H9 (cell line): ENCODE measurements around the gene FOXD2. TPM values are rescaled to one million over a fixed set of nuclear protein-coding genes. Genes with fewer than 3 reads are reported as not detected.

Experiments
- DNase-seq: peaks from one replicate; pipeline ENCODE4 v3.0.0-alpha.2; 2017
- H2AFZ ChIP-seq: one replicate; pipeline ENCODE4 v1.6.1; 2013; ENCODE audit warnings: mild to moderate bottlenecking, low read length, control low read depth, moderate library complexity
- H2AK5ac ChIP-seq: 2 replicates; pipeline ENCODE4 v1.6.1; 2013; ENCODE audit warnings: low read length, control low read depth, mixed read lengths; ENCODE audit not compliant: insufficient read length
- H2BK120ac ChIP-seq: one replicate; pipeline ENCODE4 v1.6.1; 2013; ENCODE audit warnings: low read depth, mild to moderate bottlenecking, low read length, control low read depth, inconsistent platforms; ENCODE audit not compliant: poor library complexity, severe bottlenecking
- H2BK12ac ChIP-seq: 2 replicates; pipeline ENCODE4 v1.6.1; 2013; ENCODE audit warnings: low read length, control low read depth, mixed read lengths, low read depth; ENCODE audit not compliant: insufficient read length
- H2BK15ac ChIP-seq: 2 replicates; pipeline ENCODE4 v1.6.1; 2013; ENCODE audit warnings: low read depth, low read length, control low read depth
- H2BK20ac ChIP-seq: one replicate; pipeline ENCODE4 v1.6.1; 2013; ENCODE audit warnings: low read depth, mild to moderate bottlenecking, low read length, control low read depth, inconsistent platforms; ENCODE audit not compliant: poor library complexity, severe bottlenecking
- H2BK5ac ChIP-seq: 2 replicates; pipeline ENCODE4 v1.6.1; 2013; ENCODE audit warnings: low read length, control low read depth, mixed read lengths; ENCODE audit not compliant: insufficient read length
- H3K14ac ChIP-seq: 2 replicates; pipeline ENCODE4 v1.6.1; 2013; ENCODE audit warnings: low read length, control low read depth; ENCODE audit not compliant: insufficient read depth
- H3K18ac ChIP-seq: 2 replicates; pipeline ENCODE4 v1.6.1; 2013; ENCODE audit warnings: low read depth, mild to moderate bottlenecking, mixed read lengths, low read length, control low read depth; ENCODE audit not compliant: insufficient read length
- H3K23ac ChIP-seq: 2 replicates; pipeline ENCODE4 v1.6.1; 2013; ENCODE audit warnings: low read length, control low read depth, mixed read lengths, low read depth; ENCODE audit not compliant: insufficient read length
- H3K23me2 ChIP-seq: 2 replicates; pipeline ENCODE4 v1.6.1; 2013; ENCODE audit warnings: low read depth, mild to moderate bottlenecking, mixed read lengths, low read length, control low read depth; ENCODE audit not compliant: insufficient read length, poor library complexity, severe bottlenecking
- H3K27ac ChIP-seq: 2 replicates; pipeline ENCODE4 v1.5.1; 2013; ENCODE audit warnings: low read length, control low read depth, mixed read lengths, low read depth; ENCODE audit not compliant: insufficient read length
- H3K27me3 ChIP-seq: 2 replicates; pipeline ENCODE4 v1.6.1; 2013; ENCODE audit warnings: low read length, control low read depth, inconsistent platforms; ENCODE audit not compliant: insufficient read depth
- H3K4ac ChIP-seq: 2 replicates; pipeline ENCODE4 v1.6.1; 2013; ENCODE audit warnings: low read depth, mild to moderate bottlenecking, control low read depth, inconsistent platforms, low read length, moderate library complexity
- H3K4me1 ChIP-seq: 2 replicates; pipeline ENCODE4 v1.6.1; 2013; ENCODE audit warnings: low read length, control low read depth, inconsistent platforms; ENCODE audit not compliant: insufficient read depth
- H3K4me2 ChIP-seq: 2 replicates; pipeline ENCODE4 v1.6.1; 2013; ENCODE audit warnings: low read length, control low read depth, mixed read lengths; ENCODE audit not compliant: insufficient read length, insufficient read depth
- H3K56ac ChIP-seq: 2 replicates; pipeline ENCODE4 v1.6.1; 2013; ENCODE audit warnings: low read depth, mild to moderate bottlenecking, mixed read lengths, low read length, control low read depth; ENCODE audit not compliant: insufficient read length
- H3K79me1 ChIP-seq: 2 replicates; pipeline ENCODE4 v1.6.1; 2013; ENCODE audit warnings: low read depth, mild to moderate bottlenecking, moderate library complexity, low read length, control low read depth, inconsistent platforms; ENCODE audit not compliant: insufficient read depth, poor library complexity, severe bottlenecking
- H3K79me2 ChIP-seq: 2 replicates; pipeline ENCODE4 v1.6.1; 2013; ENCODE audit warnings: low read length, control low read depth, inconsistent platforms; ENCODE audit not compliant: insufficient read depth
- H3K9ac ChIP-seq: 2 replicates; pipeline ENCODE4 v1.6.1; 2013; ENCODE audit warnings: low read length, control low read depth, mixed read lengths; ENCODE audit not compliant: insufficient read length; ENCODE audit errors: extremely low read depth
- H3K9me3 ChIP-seq: one replicate; pipeline ENCODE4 v1.6.1; 2013; ENCODE audit warnings: low read depth, low read length, inconsistent platforms; ENCODE audit not compliant: control insufficient read depth
- H3T11ph ChIP-seq: one replicate; pipeline ENCODE4 v1.6.1; 2013; ENCODE audit warnings: mild to moderate bottlenecking, low read length, control low read depth, inconsistent platforms
- H4K20me1 ChIP-seq: one replicate; pipeline ENCODE4 v1.6.1; 2013; ENCODE audit not compliant: control insufficient read depth, insufficient read length, insufficient read depth
- H4K5ac ChIP-seq: 2 replicates; pipeline ENCODE4 v1.6.1; 2013; ENCODE audit warnings: low read depth, mild to moderate bottlenecking, mixed read lengths, low read length, control low read depth; ENCODE audit not compliant: insufficient read length
- H4K8ac ChIP-seq: replicated peaks from 2 replicates; pipeline ENCODE4 v1.6.1; 2013; ENCODE audit warnings: low read length, control low read depth, mixed read lengths, low read depth; ENCODE audit not compliant: insufficient read length
- H4K91ac ChIP-seq: 2 replicates; pipeline ENCODE4 v1.6.1; 2013; ENCODE audit warnings: low read depth, mild to moderate bottlenecking, moderate library complexity, mixed read lengths, low read length, control low read depth; ENCODE audit not compliant: insufficient read length
- H3K27ac Mint-ChIP-seq, 3 experiments: 2 replicates in 2 of 3; 3 replicates in 1 of 3; pipeline ENCODE4 v1.8.0; 2020 to 2021; ENCODE audit warnings: mixed read lengths in 3 of 3, mild to moderate bottlenecking in 1 of 3, moderate library complexity in 1 of 3
- H3K27me3 Mint-ChIP-seq: 2 replicates; pipeline ENCODE4 v1.8.0; 2021; ENCODE audit warnings: low read depth, mild to moderate bottlenecking, moderate library complexity, mixed read lengths
- H3K36me3 Mint-ChIP-seq, 3 experiments: 2 replicates in 2 of 3; 3 replicates in 1 of 3; pipeline ENCODE4 v1.8.0; 2020 to 2021; ENCODE audit warnings: low read depth in 3 of 3, mixed read lengths in 3 of 3; ENCODE audit not compliant: insufficient read depth in 1 of 3
- H3K4me1 Mint-ChIP-seq, 2 experiments: 2 replicates each; pipeline ENCODE4 v1.8.0; 2020; ENCODE audit warnings: mixed read lengths in 2 of 2
- H3K4me3 Mint-ChIP-seq, 2 experiments: 2 replicates in 1 of 2; 3 replicates in 1 of 2; pipeline ENCODE4 v1.8.0; 2020 to 2021; ENCODE audit warnings: mild to moderate bottlenecking in 2 of 2, mixed read lengths in 2 of 2, moderate library complexity in 1 of 2
- H3K9me3 Mint-ChIP-seq, 2 experiments: 2 replicates in 1 of 2; 3 replicates in 1 of 2; pipeline ENCODE4 v1.8.0; 2020; ENCODE audit warnings: mild to moderate bottlenecking in 2 of 2, mixed read lengths in 2 of 2, moderate library complexity in 1 of 2
- CTCF ChIP-seq: fragments of 200-600 bp; sonication (generic); conservative IDR thresholded peaks from 3 replicates; pipeline ENCODE4 v1.8.0; 2021; ENCODE audit warnings: antibody characterized with exemption, mild to moderate bottlenecking
- WGBS: extraction: QIAGEN DNeasy Blood & Tissue Kit; methylation state at CpG from one replicate; pipeline ENCODE4 v1.1.7; 2013; ENCODE audit warnings: missing lambda C conversion rate, low lambda C conversion rate, mixed read lengths; ENCODE audit not compliant: insufficient read length; ENCODE audit errors: extremely low coverage; 5-methylcytosine and 5-hydroxymethylcytosine counted together
- total RNA-seq: library from RNA; stranded (reverse); gene quantifications from 2 replicates; pipeline ENCODE4 v1.2.1, GENCODE V29; 2021

FOXD2 gene
- total RNA-seq, 1 experiment from 2014 or later: not detected

- no peaks in the 10 kb centered on the region for H3K23me2 ChIP-seq
Measured at GRCh38 chr1:47409311-47410067, 28.4 kb upstream of the FOXD2 start.

More at GRCh38 chr1:47409311-47410067, 28.4 kb upstream of the FOXD2 start:
- no peaks in the 10 kb centered on the region; a peak in 1 of 5 replicates for H3K9me3 Mint-ChIP-seq
- Histone ChIP-seq H3T11ph (no peak overlapping the region), H3K9me3 (no peaks in the 10 kb centered on the region), H3K27me3 (peaks cover 7% of the 10 kb centered on the region; the same call in 1 of the 2 replicates), H3K4me2 (no peak overlapping the region), H2BK120ac (no peak overlapping the region), H3K9ac (no peak overlapping the region), H3K23ac (no peak overlapping the region), H2BK5ac (no peak overlapping the region), H2AFZ (no peak overlapping the region), H3K56ac (no peak overlapping the region), H3K14ac (no peak overlapping the region), H3K27ac (no peak overlapping the region), H2BK12ac (no peak overlapping the region), H4K91ac (no peak overlapping the region), H2BK20ac (no peak overlapping the region), H3K4me1 (peaks cover 3% of the 10 kb centered on the region; the same call in 1 of the 2 replicates), H3K79me1 (no peaks in the 10 kb centered on the region), H4K8ac (no peak overlapping the region), H2AK5ac (no peak overlapping the region), H4K20me1 (no peaks in the 10 kb centered on the region), H3K79me2 (no peaks in the 10 kb centered on the region), H4K5ac (no peak overlapping the region), H3K18ac (no peak overlapping the region), H2BK15ac (no peak overlapping the region), H3K4ac (no peak overlapping the region)
- H3K27me3 Mint-ChIP-seq: peaks cover 76% of the 10 kb centered on the region
- no CpG with 5 or more reads among the region's 12 CpGs for WGBS
- DNase-seq: no peak
- H3K36me3 Mint-ChIP-seq: no peaks in the 10 kb centered on the region
- no peaks in the 10 kb centered on the region for H3K4me1 Mint-ChIP-seq
- TF ChIP-seq CTCF: no peak
- no peak overlapping the region for H3K4me3 Mint-ChIP-seq
- H3K27ac Mint-ChIP-seq: no peak overlapping the region; a peak in 1 of 7 replicates
